HepG2 (cell line): ENCODE results near the gene MAPK11. TPM values are rescaled to one million over a fixed set of nuclear protein-coding genes. Genes with fewer than 3 reads are reported as not detected.

Experiments used
- AHDC1 ChIP-seq: sonication (generic); formaldehyde crosslinking; IDR thresholded peaks from 2 replicates; pipeline ENCODE4 v1.5.1; 2020; ENCODE audit warnings: mild to moderate bottlenecking, missing genetic modification reagents, borderline replicate concordance
- BCL6 ChIP-seq: IDR thresholded peaks from 2 replicates; pipeline ENCODE4 v1.6.1; 2016; ENCODE audit warnings: missing genetic modification reagents, missing compliant biosample characterization
- CHD2 ChIP-seq: IDR thresholded peaks from 2 replicates; pipeline ENCODE4 v1.6.1; 2011; ENCODE audit warnings: low read depth, low read length, improper control_type of control experiment
- FOXP4 ChIP-seq: sonication (generic); formaldehyde crosslinking; IDR thresholded peaks from 2 replicates; pipeline ENCODE4 v1.4.0; 2020; ENCODE audit warnings: missing genetic modification reagents
- HMGXB4 ChIP-seq, 2 experiments: sonication (generic) in 1 of 2; formaldehyde crosslinking in 1 of 2; IDR thresholded peaks; 2 replicates each; pipeline versions ENCODE4 v1.4.0 to v1.6.1; 2018 to 2020; ENCODE audit warnings: missing genetic modification reagents in 2 of 2, borderline replicate concordance in 1 of 2, low read depth in 1 of 2, mild to moderate bottlenecking in 1 of 2, missing biosample characterization in 1 of 2
- LCORL ChIP-seq, 2 experiments: fragments of 450-650 bp in 1 of 2; sonication (generic) in 1 of 2; formaldehyde crosslinking in 1 of 2; IDR thresholded peaks; 2 replicates each; pipeline versions ENCODE4 v1.5.0 to v1.6.1; 2017 to 2020; ENCODE audit warnings: antibody characterized with exemption in 1 of 2, missing genetic modification reagents in 1 of 2
- MAZ ChIP-seq, 2 experiments: sonication (generic) in 1 of 2; formaldehyde crosslinking in 1 of 2; IDR thresholded peaks; 2 replicates each; pipeline versions ENCODE4 v1.5.0 to v1.6.1; 2012 to 2020; ENCODE audit warnings: low read depth in 2 of 2, mild to moderate bottlenecking in 2 of 2, borderline replicate concordance in 1 of 2, improper control_type of control experiment in 1 of 2, low read length in 1 of 2, missing genetic modification reagents in 1 of 2, moderate library complexity in 1 of 2
- MED8 ChIP-seq: sonication (generic); formaldehyde crosslinking; IDR thresholded peaks from 2 replicates; pipeline ENCODE4 v1.8.1; 2023; ENCODE audit warnings: mild to moderate bottlenecking, missing genetic modification reagents; ENCODE audit not compliant: insufficient replicate concordance
- NR3C1 ChIP-seq: sonication (generic); formaldehyde crosslinking; IDR thresholded peaks from 2 replicates; pipeline ENCODE4 v1.4.0; 2020; ENCODE audit warnings: missing genetic modification reagents
- SP5 ChIP-seq: IDR thresholded peaks from 2 replicates; pipeline ENCODE4 v1.6.1; 2016; ENCODE audit warnings: low read depth, borderline replicate concordance
- ZFAT ChIP-seq: sonication (generic); formaldehyde crosslinking; conservative IDR thresholded peaks from 2 replicates; pipeline ENCODE4 v1.8.1; 2023; ENCODE audit warnings: missing genetic modification reagents, inconsistent platforms
- ZNF180 ChIP-seq: sonication (generic); formaldehyde crosslinking; IDR thresholded peaks from 2 replicates; pipeline ENCODE4 v1.4.0; 2020; ENCODE audit warnings: low read depth, missing genetic modification reagents, borderline replicate concordance
- ZNF292 ChIP-seq: sonication (generic); formaldehyde crosslinking; IDR thresholded peaks from 2 replicates; pipeline ENCODE4 v1.8.1; 2022; ENCODE audit warnings: mild to moderate bottlenecking, low read depth, missing genetic modification reagents, borderline replicate concordance
- ZNF629 ChIP-seq: sonication (generic); formaldehyde crosslinking; conservative IDR thresholded peaks from 2 replicates; pipeline ENCODE4 v1.5.0; 2020; ENCODE audit warnings: missing genetic modification reagents
- ZNF800 ChIP-seq: sonication (generic); formaldehyde crosslinking; IDR thresholded peaks from 2 replicates; pipeline ENCODE4 v1.4.0; 2020; ENCODE audit warnings: missing genetic modification reagents
- polyA plus RNA-seq, 8 experiments: library from polyadenylated mRNA; depleted of rRNA in 3 of 8; stranded (reverse) in 7 of 8; unstranded in 1 of 8; fragments of >200 nt; fragmentation: Illumina TruSeq in 4 of 8; extraction: Trizol in 4 of 8; gene quantifications; 2 replicates each; pipeline versions ENCODE4 v1.2.1 to v1.2.3, GENCODE V29; 2011 to 2016; ENCODE audit warnings: low read depth in 4 of 8, missing spikeins in 1 of 8, mixed read lengths in 1 of 8; ENCODE audit not compliant: insufficient read depth in 1 of 8
- total RNA-seq, 5 experiments: library from RNA; depleted of rRNA; stranded (reverse); fragments of >200 nt; fragmentation: Illumina TruSeq; extraction: Trizol; gene quantifications; 2 replicates each; pipeline ENCODE4 v1.2.3, GENCODE V29; 2016; ENCODE audit warnings: low read depth in 1 of 5

The MAPK11 gene
- total and polyA plus RNA-seq, 2 of the 13 experiments (the other 11 are each of a cell fraction or from before 2014, with no cell fraction given) = 0.15 to 0.17 TPM

GRCh38 chr22:50293441-50294318, 23.5 kb upstream of the MAPK11 start (continued):
- TF ChIP-seq BCL6 (peak; percentile 86), NR3C1 (CRISPR knock-in tag) (no peak), ZNF800 (CRISPR knock-in tag) (peak; percentile 93), ZNF629 (CRISPR knock-in tag) (peak; percentile 45; the same call in 1 of the 2 replicates), MAZ (IDR thresholded peaks at IDR 0.05; ENCODE audit: borderline replicate concordance, low read depth, low read length) (peak; percentile 80), MAZ (CRISPR knock-in tag; IDR thresholded peaks at IDR 0.05; ENCODE audit: low read depth) (peak; percentile 76), SP5 (peak; percentile 83), HMGXB4 (CRISPR knock-in tag; IDR thresholded peaks at IDR 0.05; ENCODE audit: borderline replicate concordance in 1 of 2, low read depth in 1 of 2) (peak; percentile 49 to 63; a peak in 1 of 4 replicates), ZFAT (CRISPR knock-in tag) (no peak), FOXP4 (CRISPR knock-in tag) (peak; percentile 56), AHDC1 (CRISPR knock-in tag) (no peak; the same call in none of the 2 replicates), ZNF180 (CRISPR knock-in tag) (peak; percentile 61; the same call in 1 of the 2 replicates), ZNF292 (CRISPR knock-in tag) (peak; percentile 95), CHD2 (no peak), MED8 (CRISPR knock-in tag) (no peak), LCORL (IDR thresholded peaks at IDR 0.05) (no peak), LCORL (CRISPR knock-in tag; IDR thresholded peaks at IDR 0.05) (peak; percentile 91)
